Peyer's patch (tissue), 4 donors: Measurements from ENCODE around the gene IKBKE.

Source experiments
- CTCF ChIP-seq, 6 experiments: fragments of 450-650 bp in 4 of 6; fragments of 200-600 bp in 2 of 6; sonication (generic) in 1 of 6; IDR thresholded peaks; one replicate each; pipeline ENCODE4 v1.5.1; 2017 to 2019; ENCODE audit warnings: antibody characterized with exemption in 6 of 6, mild to moderate bottlenecking in 3 of 6, moderate library complexity in 1 of 6
- POLR2A ChIP-seq, 2 donors: fragments of 450-650 bp; IDR thresholded peaks; one replicate each; pipeline ENCODE4 v1.5.1; 2017; ENCODE audit warnings: antibody characterized with exemption in 2 of 2, mild to moderate bottlenecking in 2 of 2, moderate library complexity in 2 of 2

- TF ChIP-seq POLR2A (IDR thresholded peaks at IDR 0.05), result no peak
- TF ChIP-seq CTCF (IDR thresholded peaks at IDR 0.05), result no peak
These were observed 24.8 kb downstream of the IKBKE start for GRCh38 chr1:206495011-206495461.
